Stimulated activated CD8-positive, alpha-beta memory T cell treated with anti-CD3 and anti-CD28 coated beads, Interleukin-7, amount 100 ng/mL, for 24 hours (primary cell): ENCODE results near the gene AKT1.
A peak's percentile ranks its signal among the peaks of the same experiment; 100 is the strongest.
"Not testable (repeated sequence)": the region's sequence is repeated elsewhere in the genome, so short reads cannot be mapped to it uniquely, and the experiment has no call there.

ENCODE experiments used
- DNase-seq: peaks from one replicate; pipeline ENCODE4 v3.0.0-alpha.2; 2020; ENCODE audit warnings: low read depth

AKT1 gene

DNA sequence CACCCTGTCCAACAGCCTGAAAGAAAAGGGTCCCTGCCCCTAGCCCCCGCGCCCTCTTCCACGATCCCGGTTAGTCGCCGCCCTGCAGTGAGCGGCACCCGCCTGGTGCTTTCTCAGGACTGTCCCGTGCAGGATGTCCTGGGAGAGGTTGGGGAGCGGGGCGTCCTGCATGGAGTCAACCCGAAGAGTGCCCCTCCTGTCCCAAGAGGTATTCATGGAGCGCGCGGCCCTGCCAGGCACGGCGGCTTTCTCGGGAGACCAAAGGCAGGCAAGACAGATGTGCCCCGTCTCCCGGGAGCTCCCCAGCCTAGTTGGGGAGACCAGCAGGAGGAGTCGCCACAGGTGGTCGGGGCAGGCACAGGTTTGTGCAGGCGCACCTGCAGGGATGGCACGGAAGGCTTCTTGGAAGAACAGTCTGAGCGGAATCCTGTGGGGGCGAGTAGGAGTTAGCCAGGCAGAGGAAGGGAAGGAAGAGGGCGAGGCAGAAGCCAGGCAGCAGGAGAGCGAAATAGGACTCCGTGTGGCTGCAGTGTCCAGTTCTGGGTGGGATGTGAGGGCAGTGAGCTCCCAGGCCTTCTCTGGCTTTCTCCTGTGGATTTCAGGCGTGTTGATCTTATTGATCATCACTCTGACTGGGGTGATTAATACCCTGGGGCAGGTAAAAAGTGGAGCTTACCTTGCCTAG lies 41.9 kb downstream of the AKT1 start:
- DNase-seq, result no peak

DNA sequence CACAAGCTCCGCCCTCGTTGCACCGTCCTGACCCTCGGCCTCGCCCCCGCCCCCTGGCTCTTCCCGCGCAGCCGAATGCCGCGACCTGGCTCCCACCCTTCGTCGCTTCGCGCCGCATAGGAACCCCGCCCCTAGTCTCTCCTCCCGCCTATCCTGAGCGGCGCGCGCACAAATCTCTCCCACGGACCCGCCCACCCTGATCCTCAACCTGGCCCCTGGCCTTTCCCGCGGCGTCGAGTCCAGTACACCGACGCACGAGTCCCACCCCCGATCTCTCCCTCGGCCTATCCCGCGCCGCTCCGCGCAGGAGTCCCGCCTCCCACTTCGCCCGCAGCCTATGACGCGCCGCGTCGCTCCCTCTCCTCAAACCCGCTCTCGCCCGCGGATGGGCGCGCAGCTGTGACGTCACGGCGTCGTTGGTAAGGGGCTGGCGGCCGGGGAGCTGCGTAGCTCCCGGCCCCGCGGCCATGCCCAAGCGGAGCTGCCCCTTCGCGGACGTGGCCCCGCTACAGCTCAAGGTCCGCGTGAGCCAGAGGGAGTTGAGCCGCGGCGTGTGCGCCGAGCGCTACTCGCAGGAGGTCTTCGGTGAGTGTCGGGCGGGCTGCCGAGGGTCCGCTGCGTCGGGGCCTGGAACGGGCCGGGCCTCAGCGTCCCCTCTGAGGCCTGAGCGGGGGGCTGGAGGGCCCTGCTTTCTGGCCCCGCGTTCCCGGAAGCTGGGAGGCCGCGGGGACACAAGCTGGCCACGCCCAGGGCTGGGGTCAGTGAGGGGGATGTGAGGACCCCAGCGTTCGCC lies 42.6 kb downstream of the AKT1 start, which contains the start of gene SIVA1:
SIVA1 (plus strand) TSS at position 413 of the 793 bp plus-strand sequence; CDS start at position 468, 55 bp downstream.
- peak; percentile 99 for DNase-seq

GRCh38 chr14:104752423-104752734 lies 43.2 kb downstream of the AKT1 start:
- DNase-seq, result no peak

GRCh38 chr14:104751539-104752422 lies 43.8 kb downstream of the AKT1 start:
- DNase-seq, result no peak

GRCh38 chr14:104750753-104751057 lies 44.8 kb downstream of the AKT1 start:
- not testable (repeated sequence) for DNase-seq

DNA sequence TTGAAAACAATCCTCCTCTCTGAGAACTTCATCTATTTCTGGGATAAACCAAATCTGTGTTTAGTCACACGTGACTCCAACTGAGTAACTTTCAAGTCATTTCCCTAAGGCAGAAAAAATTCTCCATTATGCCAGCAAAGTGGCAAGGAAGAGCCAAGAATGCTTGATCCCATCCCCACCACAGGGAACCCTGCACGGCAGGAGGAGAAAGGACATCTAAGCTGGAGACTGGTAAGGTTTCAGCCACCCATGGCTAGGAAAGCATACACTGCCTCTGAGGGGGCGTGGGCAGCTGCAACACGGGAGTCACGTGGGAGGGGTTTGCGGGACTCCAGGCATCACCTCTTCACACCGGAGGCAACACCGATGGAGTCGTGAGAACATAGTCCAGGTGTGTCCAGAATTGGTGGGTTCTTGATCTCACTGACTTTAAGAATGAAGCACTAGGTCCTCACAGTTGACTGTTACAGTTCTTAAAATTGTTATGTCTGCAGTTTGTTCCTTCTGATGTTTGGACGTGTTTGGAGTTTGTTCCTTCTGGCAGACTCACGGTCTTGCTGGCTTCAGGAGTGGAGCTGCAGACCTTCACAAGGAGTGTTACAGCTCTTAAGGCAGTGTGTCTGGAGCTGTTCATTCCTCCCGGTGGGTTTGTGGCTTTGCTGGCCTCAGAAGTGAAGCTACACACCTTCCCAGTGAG lies 45.3 kb downstream of the AKT1 start:
- DNase-seq, result no peak

- DNase-seq, result no peak
Observed at GRCh38 chr14:104749111-104749649, 46.4 kb downstream of the AKT1 start.

GRCh38 chr14:104747876-104748275 lies 47.7 kb downstream of the AKT1 start:
- DNase-seq, result no peak

DNA sequence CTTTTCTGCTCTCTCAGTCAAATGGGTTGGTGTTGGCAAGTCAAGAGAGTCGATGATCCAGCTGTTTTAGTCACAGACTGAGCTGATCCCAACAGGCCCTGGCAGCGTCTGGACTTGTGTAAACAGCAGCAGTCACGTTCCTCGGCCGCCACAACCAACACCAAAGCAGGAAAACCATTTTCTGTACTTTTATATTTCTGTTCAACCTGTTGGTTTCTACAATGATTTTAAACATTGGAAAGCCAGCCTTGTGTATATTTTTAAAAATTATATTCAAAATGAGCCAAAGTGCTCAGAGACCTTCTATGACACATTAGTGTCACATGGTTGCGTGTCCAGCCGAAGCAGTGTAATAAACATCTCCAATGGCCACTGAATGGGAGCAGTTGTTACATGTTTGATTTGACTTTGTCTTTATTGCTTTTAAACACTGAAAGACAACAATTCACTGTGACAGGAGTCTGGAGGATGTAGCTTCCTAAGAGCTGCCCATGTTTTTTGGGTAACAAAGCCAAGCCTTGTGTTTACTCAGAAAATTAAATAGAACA lies 48.5 kb downstream of the AKT1 start:
- DNase-seq, result no peak

GRCh38 chr14:104746071-104746545 lies 49.4 kb downstream of the AKT1 start:
- no peak for DNase-seq

GRCh38 chr14:104745431-104745830 lies 50.1 kb downstream of the AKT1 start:
- DNase-seq, result no peak

DNA sequence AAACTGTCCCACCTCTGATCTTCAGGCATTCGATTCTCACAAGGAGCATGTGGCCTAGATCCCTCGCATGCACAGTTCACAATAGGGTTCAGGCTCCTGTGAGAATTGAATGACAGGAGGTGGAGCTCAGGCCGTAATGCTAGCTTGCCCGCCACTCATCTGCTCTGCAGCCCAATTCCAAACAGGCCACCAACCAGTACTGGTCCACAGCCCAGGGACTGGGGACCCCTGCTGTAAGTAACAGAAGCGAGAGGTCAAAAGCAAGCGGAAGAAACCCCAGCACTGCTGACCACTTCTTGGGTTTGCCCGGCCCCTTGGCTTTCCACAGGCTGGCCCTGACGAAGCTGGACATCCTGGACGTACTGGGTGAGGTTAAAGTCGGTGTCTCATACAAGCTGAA lies 51.1 kb downstream of the AKT1 start:
- no peak for DNase-seq

DNA sequence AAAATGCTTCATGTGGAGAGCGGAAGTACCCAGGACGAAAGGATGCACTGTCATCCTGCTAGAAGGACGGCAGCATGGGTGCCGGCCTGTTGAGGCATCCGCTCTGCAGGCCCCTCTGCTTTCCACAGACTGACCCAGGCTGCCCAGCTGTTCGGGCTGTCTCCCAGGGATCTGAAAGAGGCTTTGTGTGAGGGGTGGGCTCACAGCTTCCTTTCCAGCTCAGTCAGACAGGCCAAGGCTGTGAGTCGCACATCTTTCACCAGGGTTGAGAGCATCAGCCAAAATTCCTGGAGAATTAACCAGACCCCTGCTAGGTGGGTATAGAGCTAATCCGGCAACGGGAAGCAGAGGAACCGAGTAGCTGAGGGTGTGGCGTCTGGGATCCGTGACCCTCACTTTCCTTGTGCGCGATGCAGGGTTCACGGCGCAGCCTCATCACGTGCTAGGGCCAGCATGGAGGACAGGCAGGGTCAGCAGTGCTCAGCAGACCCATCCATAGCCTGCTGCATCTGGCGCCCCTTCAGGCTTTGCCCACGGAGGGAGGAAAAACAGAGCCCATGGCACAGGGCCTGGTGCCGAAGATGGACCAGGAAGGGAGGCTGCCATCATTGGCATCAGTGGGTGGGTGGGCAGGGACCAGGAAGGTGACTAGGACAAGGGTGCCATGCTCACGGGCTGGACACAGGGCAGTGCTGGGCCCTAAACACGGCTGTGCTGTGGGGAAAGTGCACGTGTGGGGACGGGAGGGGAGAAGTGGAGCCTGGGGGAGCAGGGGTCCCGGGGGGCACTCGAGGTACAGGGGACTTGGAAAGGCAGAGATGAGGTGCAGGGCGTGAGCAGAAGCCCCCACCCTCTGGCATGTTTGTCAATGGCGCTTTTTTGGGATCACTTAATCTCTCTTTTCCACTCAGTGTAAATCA lies 51.8 kb downstream of the AKT1 start:
- no peak for DNase-seq

- DNase-seq, result no peak
Observed at GRCh38 chr14:104742586-104743455, 52.7 kb downstream of the AKT1 start.

GRCh38 chr14:104741803-104742251 lies 53.7 kb downstream of the AKT1 start:
- no peak for DNase-seq

DNA sequence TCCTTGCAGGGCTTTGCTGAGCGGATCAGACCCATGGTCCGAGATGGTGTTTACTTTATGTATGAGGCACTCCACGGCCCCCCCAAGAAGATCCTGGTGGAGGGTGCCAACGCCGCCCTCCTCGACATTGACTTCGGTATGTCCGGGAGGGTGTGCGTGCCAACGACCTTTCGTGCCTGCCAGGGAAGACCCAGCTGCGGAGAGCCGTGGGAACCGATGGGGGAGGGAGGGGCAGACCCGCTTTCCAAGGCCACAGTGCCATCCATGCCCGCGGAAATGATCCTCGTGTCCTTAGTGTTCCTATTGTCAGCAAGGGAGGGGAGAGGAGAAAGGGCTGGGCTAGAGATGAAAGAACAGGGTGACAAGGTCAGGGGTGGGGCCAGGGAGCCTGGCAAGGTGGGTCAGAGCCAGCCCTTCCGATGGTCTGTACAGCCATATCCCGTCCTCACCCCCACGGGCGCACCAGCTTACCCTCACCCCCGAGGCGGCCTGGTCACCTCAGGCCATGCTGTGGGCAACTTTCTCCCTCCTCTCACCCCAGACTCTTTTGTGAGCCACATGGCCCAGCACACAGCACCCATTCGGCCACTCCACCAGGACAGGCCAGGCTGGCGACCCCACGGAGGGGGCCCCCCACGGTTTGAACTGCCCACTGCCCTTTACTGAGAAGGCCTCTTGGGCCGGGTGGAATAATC lies 54.3 kb downstream of the AKT1 start:
- DNase-seq, result no peak

GRCh38 chr14:104739546-104740516 lies 55.7 kb downstream of the AKT1 start:
- DNase-seq, result no peak
